PC-3 (cell line): ENCODE measurements around the gene TTLL12.

Experiments used
- EZH2 ChIP-seq: fragments of 300-600 bp; sonication (generic); IDR thresholded peaks from one replicate; pipeline ENCODE4 v1.6.1; 2017; ENCODE audit warnings: antibody characterized with exemption, mild to moderate bottlenecking, low read length; ENCODE audit not compliant: unreplicated experiment
- TF ChIP-seq, protein P1 (sequence below): fragments of 300-600 bp; sonication (generic); conservative IDR thresholded peaks from 2 replicates; pipeline ENCODE4 v1.5.1; 2017; ENCODE audit warnings: antibody characterized with exemption, low read depth, mild to moderate bottlenecking, low read length

DNA sequence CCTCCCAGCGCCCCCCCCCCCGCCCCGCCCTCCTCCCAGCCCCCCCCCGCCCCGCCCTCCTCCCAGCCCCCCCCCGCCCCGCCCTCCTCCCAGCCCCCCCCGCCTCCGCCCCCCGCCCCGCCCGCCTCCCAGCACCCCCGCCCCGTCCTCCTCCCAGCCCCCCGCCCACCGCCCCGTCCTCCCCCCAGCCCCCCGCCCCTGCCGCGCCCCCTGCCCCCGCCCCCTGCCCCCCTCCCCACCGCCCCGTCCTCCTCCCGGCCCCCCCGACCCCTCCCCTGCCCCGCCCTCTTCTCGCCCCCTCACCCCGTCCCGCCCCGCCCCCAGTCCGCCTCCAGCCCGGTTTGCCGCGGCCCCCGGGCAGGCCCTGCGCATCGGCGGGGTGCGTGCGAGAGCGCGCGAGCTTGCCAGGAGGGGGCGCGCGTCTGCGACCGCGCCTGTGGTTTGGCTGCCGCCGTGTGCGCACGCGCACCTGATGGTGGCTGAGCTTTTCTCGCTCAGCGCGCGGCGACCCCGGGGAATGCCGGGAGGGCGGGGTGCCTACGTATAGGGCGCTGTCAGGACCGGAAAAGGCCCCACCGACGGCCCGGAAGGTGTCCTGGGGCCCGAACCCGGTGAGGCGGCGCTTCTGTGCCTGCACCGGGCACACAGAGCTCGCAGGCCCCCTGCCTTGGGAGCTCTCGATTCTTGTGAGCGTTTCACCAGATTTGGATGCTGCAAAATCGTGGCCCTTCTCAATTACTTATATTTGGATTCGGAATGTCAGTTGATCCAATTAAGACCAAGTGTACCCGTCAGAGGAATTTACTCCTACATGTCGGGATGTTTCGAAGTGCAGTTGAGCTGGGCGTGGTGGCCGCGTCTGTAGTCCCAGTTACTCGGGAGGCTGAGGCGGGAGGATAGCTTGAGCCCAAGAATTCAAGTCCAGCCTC lies 501 bp upstream of the TTLL12 start:
- TF ChIP-seq, protein P1, sequence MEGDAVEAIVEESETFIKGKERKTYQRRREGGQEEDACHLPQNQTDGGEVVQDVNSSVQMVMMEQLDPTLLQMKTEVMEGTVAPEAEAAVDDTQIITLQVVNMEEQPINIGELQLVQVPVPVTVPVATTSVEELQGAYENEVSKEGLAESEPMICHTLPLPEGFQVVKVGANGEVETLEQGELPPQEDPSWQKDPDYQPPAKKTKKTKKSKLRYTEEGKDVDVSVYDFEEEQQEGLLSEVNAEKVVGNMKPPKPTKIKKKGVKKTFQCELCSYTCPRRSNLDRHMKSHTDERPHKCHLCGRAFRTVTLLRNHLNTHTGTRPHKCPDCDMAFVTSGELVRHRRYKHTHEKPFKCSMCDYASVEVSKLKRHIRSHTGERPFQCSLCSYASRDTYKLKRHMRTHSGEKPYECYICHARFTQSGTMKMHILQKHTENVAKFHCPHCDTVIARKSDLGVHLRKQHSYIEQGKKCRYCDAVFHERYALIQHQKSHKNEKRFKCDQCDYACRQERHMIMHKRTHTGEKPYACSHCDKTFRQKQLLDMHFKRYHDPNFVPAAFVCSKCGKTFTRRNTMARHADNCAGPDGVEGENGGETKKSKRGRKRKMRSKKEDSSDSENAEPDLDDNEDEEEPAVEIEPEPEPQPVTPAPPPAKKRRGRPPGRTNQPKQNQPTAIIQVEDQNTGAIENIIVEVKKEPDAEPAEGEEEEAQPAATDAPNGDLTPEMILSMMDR: peak; percentile 34; the same call in 1 of the 2 replicates
- TF ChIP-seq EZH2: no peak
